Colonic mucosa (tissue), 4 donors: ENCODE results near the gene EPN2. TPM values are rescaled to one million over a fixed set of nuclear protein-coding genes. Genes with fewer than 3 reads are reported as not detected.
"Not testable (repeated sequence)": the region's sequence is repeated elsewhere in the genome, so short reads cannot be mapped to it uniquely, and the experiment has no call there.

ENCODE experiments used
- DNase-seq: peaks from one replicate; pipeline ENCODE4 v3.0.0-alpha.2; 2020
- H3K27ac ChIP-seq: fragments of 200-600 bp; one replicate; pipeline ENCODE4 v1.8.0; 2021
- H3K27me3 ChIP-seq: fragments of 200-600 bp; one replicate; pipeline ENCODE4 v1.8.0; 2021
- H3K36me3 ChIP-seq: fragments of 200-600 bp; one replicate; pipeline ENCODE4 v1.8.0; 2021
- H3K4me1 ChIP-seq: fragments of 200-600 bp; one replicate; pipeline ENCODE4 v1.8.0; 2021; ENCODE audit warnings: mild to moderate bottlenecking
- H3K4me3 ChIP-seq: fragments of 200-600 bp; one replicate; pipeline ENCODE4 v1.8.0; 2021
- H3K9ac ChIP-seq, 2 donors: one replicate each; pipeline ENCODE4 v1.7.0; 2013; ENCODE audit warnings: control low read depth in 2 of 2, low read depth in 2 of 2, low read length in 2 of 2
- H3K9me3 ChIP-seq: fragments of 200-600 bp; one replicate; pipeline ENCODE4 v1.8.0; 2021
- CTCF ChIP-seq: fragments of 200-600 bp; IDR thresholded peaks from one replicate; pipeline ENCODE4 v1.8.0; 2022; ENCODE audit warnings: antibody characterized with exemption, mild to moderate bottlenecking
- intact Hi-C: fragments of 100-400 bp; cut with DNase I; formaldehyde crosslinking; loops from one replicate; pipeline ENCODE4 v1.14.1; 2022
- total RNA-seq, 2 donors: library from RNA; stranded (reverse); fragmentation: NEBNext Ultra II Directional in 1 of 2; extraction: Animal tissue kit (Norgen Biotek cat#: 25700) in 1 of 2; gene quantifications; one replicate each; pipeline ENCODE4 v1.2.1, GENCODE V29; 2021
- donor health status: healthy.
- donor health status: DM: no; HTN: no; CAD: no.
- donor health status: DM: no; HTN: no; CAD: no.

Gene EPN2
- total RNA-seq, 2 donors from 2014 or later, result 34.7 to 36.3 TPM

GRCh38 chr17:19220195-19220594, 17.0 kb upstream of the EPN2 start:
- H3K4me3 ChIP-seq, H3K4me1 ChIP-seq, H3K36me3 ChIP-seq, H3K9ac ChIP-seq, H3K27ac ChIP-seq, H3K27me3 ChIP-seq, DNase-seq, H3K9me3 ChIP-seq, intact Hi-C loops: not testable (repeated sequence)

GRCh38 chr17:19226610-19227588, 10.3 kb upstream of the EPN2 start:
- H3K27me3 ChIP-seq, H3K9me3 ChIP-seq, H3K9ac ChIP-seq, H3K4me3 ChIP-seq, H3K4me1 ChIP-seq, DNase-seq, H3K36me3 ChIP-seq, intact Hi-C loops, H3K27ac ChIP-seq: not testable (repeated sequence)

- DNase-seq, H3K27ac ChIP-seq, intact Hi-C loops, H3K9ac ChIP-seq, H3K9me3 ChIP-seq, H3K36me3 ChIP-seq, H3K27me3 ChIP-seq, H3K4me3 ChIP-seq, H3K4me1 ChIP-seq: not testable (repeated sequence)
Measured at GRCh38 chr17:19234676-19235075, 2.5 kb upstream of the EPN2 start.

- not testable (repeated sequence) for H3K27ac ChIP-seq
Measured at GRCh38 chr17:19236351-19237138, 621 bp upstream of the EPN2 start.

GRCh38 chr17:19237389-19238166, 412 bp downstream of the EPN2 start:
- no peaks in the 10 kb centered on the region for H3K9me3 ChIP-seq
- H3K27me3 ChIP-seq, result no peaks in the 10 kb centered on the region
- peak; percentile 47 for DNase-seq
- H3K27ac ChIP-seq, result peak overlapping the region; percentile 75
- peak overlapping the region; percentile 85 to 88 for H3K9ac ChIP-seq
- peak overlapping the region; percentile 97 for H3K4me3 ChIP-seq
- intact Hi-C loops, result no loop called here
- H3K36me3 ChIP-seq, result no peaks in the 10 kb centered on the region
- TF ChIP-seq CTCF, result peak; percentile 17
- no peaks in the 10 kb centered on the region for H3K4me1 ChIP-seq

More at GRCh38 chr17:19236351-19237138, 621 bp upstream of the EPN2 start:
- DNase-seq, H3K9me3 ChIP-seq, H3K4me1 ChIP-seq, intact Hi-C loops, H3K4me3 ChIP-seq, H3K9ac ChIP-seq, H3K36me3 ChIP-seq, H3K27me3 ChIP-seq: not testable (repeated sequence)

GRCh38 chr17:19238167-19238505, 970 bp downstream of the EPN2 start:
- Histone ChIP-seq H3K27ac (peak overlapping the region; percentile 75), H3K4me1 (no peaks in the 10 kb centered on the region), H3K9ac (peak overlapping the region; percentile 85 to 88), H3K4me3 (peak overlapping the region; percentile 97), H3K9me3 (no peaks in the 10 kb centered on the region), H3K27me3 (no peaks in the 10 kb centered on the region), H3K36me3 (no peaks in the 10 kb centered on the region)
- no peak for TF ChIP-seq CTCF
- DNase-seq, result peak; percentile 64
- intact Hi-C loops, result no loop called here

GRCh38 chr17:19239544-19239943, 2.4 kb downstream of the EPN2 start:
- no peak for TF ChIP-seq CTCF
- H3K9ac ChIP-seq, result no peak overlapping the region
- H3K27me3 ChIP-seq, result no peaks in the 10 kb centered on the region
- intact Hi-C loops, result no loop called here
- no peaks in the 10 kb centered on the region for H3K9me3 ChIP-seq
- no peaks in the 10 kb centered on the region for H3K4me1 ChIP-seq
- no peak overlapping the region for H3K4me3 ChIP-seq
- H3K36me3 ChIP-seq, result no peaks in the 10 kb centered on the region
- no peak overlapping the region for H3K27ac ChIP-seq
- no peak for DNase-seq
